ENCODE measurements around the gene RAB39A. TPM values are rescaled to one million over a fixed set of nuclear protein-coding genes. Genes with fewer than 3 reads are reported as not detected.
A peak's percentile ranks its signal among the peaks of the same experiment; 100 is the strongest.
"Not testable (repeated sequence)": the region's sequence is repeated elsewhere in the genome, so short reads cannot be mapped to it uniquely, and the experiment has no call there.

Gene RAB39A
- under 1 TPM in 1 of 2 donors, not detected in 1; 0.39 TPM for total RNA-seq

DNA sequence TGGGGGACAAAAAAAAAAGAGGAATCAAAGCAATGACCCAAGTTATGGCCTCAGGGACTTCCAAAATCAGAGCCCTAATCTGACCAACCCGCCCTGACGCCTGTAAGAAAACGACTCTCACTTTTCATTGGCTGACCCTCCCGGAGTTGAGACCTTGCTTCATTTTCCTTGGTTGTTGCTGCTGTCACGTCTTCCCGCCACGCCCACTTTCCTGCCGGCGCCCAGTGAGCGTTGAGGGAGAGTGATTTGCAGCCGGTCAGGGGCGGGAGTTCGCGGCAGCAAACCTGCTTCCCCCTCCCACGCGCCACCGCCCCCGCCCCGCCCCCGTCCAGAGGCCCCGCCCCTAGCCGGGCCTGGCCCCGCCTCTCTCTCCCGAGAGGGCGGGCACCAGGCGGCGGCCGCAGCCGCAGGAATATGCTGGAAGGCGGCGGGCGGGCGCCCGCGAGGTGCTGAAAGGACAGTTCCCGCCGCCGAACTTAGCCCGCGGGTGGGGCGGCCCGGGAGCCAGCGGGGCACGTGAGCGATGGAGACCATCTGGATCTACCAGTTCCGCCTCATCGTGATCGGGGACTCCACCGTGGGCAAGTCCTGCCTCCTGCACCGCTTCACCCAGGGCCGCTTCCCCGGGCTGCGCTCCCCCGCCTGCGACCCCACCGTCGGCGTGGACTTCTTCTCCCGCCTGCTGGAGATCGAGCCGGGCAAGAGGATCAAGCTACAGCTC lies at the start of gene RAB39A:
TSS of gene RAB39A (plus strand) at position 403 of the 721 bp plus-strand sequence. CDS start at position 524, 121 bp downstream.
- Mint-ChIP-seq H3K4me1 (ENCODE audit: low read depth) (peaks cover 8% of the 10 kb centered on the region), H3K27ac (peak within 1 kb of the TSS; percentile 10), H3K9me3 (no peaks in the 10 kb centered on the region), H3K36me3 (ENCODE audit: insufficient read depth in 2 of 2) (peaks cover 4 to 6% of the 10 kb centered on the region in 2 donors), H3K4me3 (peak within 1 kb of the TSS; percentile 89 to 94), H3K27me3 (ENCODE audit: low read depth) (peaks cover 56% of the 10 kb centered on the region)
- ATAC-seq (replicated peaks in 1 of 2) (peak; percentile 91 to 92), DNase-seq (peak; percentile 80 to 83)

GRCh38 chr11:107881471-107881870 lies 46.8 kb upstream of the RAB39A start:
- peaks cover 10% of the 10 kb centered on the region for H3K27me3 Mint-ChIP-seq (ENCODE audit: low read depth)
- not testable (repeated sequence) for H3K27ac Mint-ChIP-seq; DNase-seq; H3K4me1 Mint-ChIP-seq (ENCODE audit: low read depth); H3K4me3 Mint-ChIP-seq; H3K36me3 Mint-ChIP-seq (ENCODE audit: insufficient read depth in 2 of 2); ATAC-seq (replicated peaks in 1 of 2); H3K9me3 Mint-ChIP-seq

DNA sequence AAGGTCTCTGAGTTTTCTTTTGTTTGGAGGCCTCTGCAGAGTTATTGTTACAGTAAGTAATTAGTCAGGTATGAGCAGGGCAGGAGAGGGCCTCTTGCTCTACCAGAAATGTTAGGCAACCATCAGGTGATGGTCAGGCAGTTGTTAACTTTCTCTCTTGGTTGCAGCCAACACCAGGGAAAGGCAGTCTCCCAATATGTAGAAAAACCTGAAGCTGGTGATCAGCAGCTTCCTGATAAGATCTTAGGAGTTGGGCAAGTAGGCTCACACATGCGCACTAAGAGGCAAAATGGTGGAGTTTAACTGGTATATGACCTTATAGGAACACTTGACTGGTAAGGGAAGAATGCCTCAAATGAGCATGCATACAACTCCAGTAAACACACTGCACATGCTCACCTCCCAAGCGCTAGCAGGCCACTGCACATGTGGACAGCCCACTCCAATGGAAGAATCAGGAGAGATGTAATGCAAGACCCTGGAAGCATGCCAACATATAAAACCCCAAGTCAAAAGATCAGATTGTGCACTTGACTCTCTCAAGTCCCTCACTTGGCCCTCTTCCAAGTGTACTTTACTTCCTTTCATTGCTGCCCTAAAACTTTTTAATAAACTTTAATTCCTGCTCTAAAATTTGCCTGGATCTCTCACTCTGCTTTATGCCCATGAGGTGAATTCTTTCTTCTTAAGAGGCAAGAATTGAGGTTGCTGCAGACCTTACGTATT lies 46.0 kb upstream of the RAB39A start:
- ATAC-seq (replicated peaks in 1 of 2) (no peak), DNase-seq (no peak)
- Mint-ChIP-seq H3K27ac (no peak overlapping the region), H3K4me1 (ENCODE audit: low read depth) (no peaks in the 10 kb centered on the region), H3K27me3 (ENCODE audit: low read depth) (peaks cover 10% of the 10 kb centered on the region), H3K36me3 (ENCODE audit: insufficient read depth in 2 of 2) (no peaks in the 10 kb centered on the region), H3K9me3 (peaks cover 0 to 2% of the 10 kb centered on the region in 2 donors), H3K4me3 (no peak overlapping the region)

DNA sequence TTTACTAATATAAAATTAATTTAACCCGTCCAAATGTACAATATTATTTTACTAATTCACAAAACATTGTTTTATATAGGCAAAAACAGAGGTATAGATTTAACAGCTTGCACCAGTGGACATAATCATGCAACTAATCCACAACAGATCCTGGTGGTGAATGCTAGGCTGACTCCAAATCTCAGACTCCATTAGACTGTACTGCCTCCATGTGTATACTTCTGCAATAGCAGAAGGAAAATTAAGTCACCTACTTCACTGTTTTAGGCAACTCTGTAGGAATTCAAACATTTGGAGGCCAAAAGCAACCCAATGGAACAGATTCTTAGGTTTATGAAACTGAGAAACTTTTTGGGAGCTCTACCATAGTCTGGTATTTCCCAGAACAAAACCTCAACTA lies 30.0 kb upstream of the RAB39A start:
- DNase-seq (no peak), ATAC-seq (replicated peaks in 1 of 2) (peak; percentile 52 to 62)
- no peaks in the 10 kb centered on the region for H3K9me3 Mint-ChIP-seq
- H3K36me3 Mint-ChIP-seq (ENCODE audit: insufficient read depth in 2 of 2), result no peaks in the 10 kb centered on the region
- H3K4me3 Mint-ChIP-seq, result no peak overlapping the region
- no peaks in the 10 kb centered on the region for H3K4me1 Mint-ChIP-seq (ENCODE audit: low read depth)
- H3K27me3 Mint-ChIP-seq (ENCODE audit: low read depth), result peaks cover 17% of the 10 kb centered on the region
- no peak overlapping the region for H3K27ac Mint-ChIP-seq

GRCh38 chr11:107908211-107908610 lies 20.0 kb upstream of the RAB39A start:
- Mint-ChIP-seq H3K27ac (no peak overlapping the region), H3K36me3 (ENCODE audit: insufficient read depth in 2 of 2) (no peaks in the 10 kb centered on the region), H3K27me3 (ENCODE audit: low read depth) (no peaks in the 10 kb centered on the region), H3K9me3 (no peaks in the 10 kb centered on the region), H3K4me3 (no peak overlapping the region), H3K4me1 (ENCODE audit: low read depth) (no peaks in the 10 kb centered on the region)
- ATAC-seq (replicated peaks in 1 of 2), result no peak
- no peak for DNase-seq

DNA sequence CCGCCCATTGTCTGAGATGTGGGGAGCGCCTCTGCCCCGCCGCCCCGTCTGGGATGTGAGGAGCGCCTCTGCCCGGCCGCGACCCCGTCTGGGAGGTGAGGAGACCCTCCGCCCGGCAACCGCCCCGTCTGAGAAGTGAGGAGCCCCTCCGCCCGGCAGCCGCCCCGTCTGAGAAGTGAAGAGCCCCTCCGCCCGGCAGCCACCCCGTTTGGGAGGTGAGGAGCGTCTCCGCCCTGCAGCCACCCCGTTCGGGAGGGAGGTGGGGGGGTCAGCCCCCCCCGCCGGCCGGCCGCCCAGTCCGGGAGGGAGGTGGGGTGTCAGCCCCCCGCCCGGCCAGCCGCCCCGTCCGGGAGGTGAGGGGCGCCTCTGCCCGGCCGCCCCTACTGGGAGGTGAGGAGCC lies 15.8 kb upstream of the RAB39A start:
- not testable (repeated sequence) for H3K4me3 Mint-ChIP-seq; H3K9me3 Mint-ChIP-seq; H3K4me1 Mint-ChIP-seq (ENCODE audit: low read depth); DNase-seq; H3K36me3 Mint-ChIP-seq (ENCODE audit: insufficient read depth in 2 of 2); ATAC-seq (replicated peaks in 1 of 2); H3K27me3 Mint-ChIP-seq (ENCODE audit: low read depth); H3K27ac Mint-ChIP-seq

GRCh38 chr11:107915229-107915628 lies 13.0 kb upstream of the RAB39A start:
- Mint-ChIP-seq H3K27ac (no peak overlapping the region), H3K27me3 (ENCODE audit: low read depth) (no peaks in the 10 kb centered on the region), H3K36me3 (ENCODE audit: insufficient read depth in 2 of 2) (no peaks in the 10 kb centered on the region), H3K4me1 (ENCODE audit: low read depth) (no peaks in the 10 kb centered on the region), H3K9me3 (no peaks in the 10 kb centered on the region), H3K4me3 (no peak overlapping the region)
- DNase-seq, result no peak
- ATAC-seq (replicated peaks in 1 of 2), result no peak

- ATAC-seq (replicated peaks in 1 of 2) (no peak), DNase-seq (peak; percentile 22 to 45)
- H3K27me3 Mint-ChIP-seq (ENCODE audit: low read depth), result no peaks in the 10 kb centered on the region
- H3K27ac Mint-ChIP-seq, result no peak overlapping the region
- H3K36me3 Mint-ChIP-seq (ENCODE audit: insufficient read depth in 2 of 2), result no peaks in the 10 kb centered on the region
- no peak overlapping the region for H3K4me3 Mint-ChIP-seq
- H3K9me3 Mint-ChIP-seq, result no peaks in the 10 kb centered on the region
- H3K4me1 Mint-ChIP-seq (ENCODE audit: low read depth), result no peaks in the 10 kb centered on the region
Measured at GRCh38 chr11:107916671-107917241, 11.5 kb upstream of the RAB39A start.

- ATAC-seq (replicated peaks in 1 of 2), result no peak
- Mint-ChIP-seq H3K27me3 (ENCODE audit: low read depth) (peaks cover 33% of the 10 kb centered on the region), H3K4me3 (no peak overlapping the region)
Measured at GRCh38 chr11:107921997-107922396, 6.3 kb upstream of the RAB39A start.

GRCh38 chr11:107923519-107923918 lies 4.7 kb upstream of the RAB39A start:
- H3K27me3 Mint-ChIP-seq (ENCODE audit: low read depth), result peaks cover 33% of the 10 kb centered on the region
- not testable (repeated sequence) for H3K27ac Mint-ChIP-seq; H3K9me3 Mint-ChIP-seq; H3K4me3 Mint-ChIP-seq; DNase-seq; H3K4me1 Mint-ChIP-seq (ENCODE audit: low read depth); H3K36me3 Mint-ChIP-seq (ENCODE audit: insufficient read depth in 2 of 2); ATAC-seq (replicated peaks in 1 of 2)

More at GRCh38 chr11:107921997-107922396, 6.3 kb upstream of the RAB39A start:
- Mint-ChIP-seq H3K27ac (no peak overlapping the region), H3K4me1 (ENCODE audit: low read depth) (no peaks in the 10 kb centered on the region), H3K9me3 (no peaks in the 10 kb centered on the region), H3K36me3 (ENCODE audit: insufficient read depth in 2 of 2) (peaks cover 0 to 3% of the 10 kb centered on the region in 2 donors)
- no peak for DNase-seq

- no peak for ATAC-seq (replicated peaks in 1 of 2)
- H3K4me1 Mint-ChIP-seq (ENCODE audit: low read depth), result peaks cover 6% of the 10 kb centered on the region
- no peaks in the 10 kb centered on the region for H3K9me3 Mint-ChIP-seq
- DNase-seq, result no peak
- no peak overlapping the region for H3K27ac Mint-ChIP-seq
- peaks cover 40% of the 10 kb centered on the region for H3K27me3 Mint-ChIP-seq (ENCODE audit: low read depth)
- H3K4me3 Mint-ChIP-seq, result no peak overlapping the region
- peaks cover 4 to 6% of the 10 kb centered on the region in 2 donors for H3K36me3 Mint-ChIP-seq (ENCODE audit: insufficient read depth in 2 of 2)
Measured at GRCh38 chr11:107924306-107924705, 3.9 kb upstream of the RAB39A start.

DNA sequence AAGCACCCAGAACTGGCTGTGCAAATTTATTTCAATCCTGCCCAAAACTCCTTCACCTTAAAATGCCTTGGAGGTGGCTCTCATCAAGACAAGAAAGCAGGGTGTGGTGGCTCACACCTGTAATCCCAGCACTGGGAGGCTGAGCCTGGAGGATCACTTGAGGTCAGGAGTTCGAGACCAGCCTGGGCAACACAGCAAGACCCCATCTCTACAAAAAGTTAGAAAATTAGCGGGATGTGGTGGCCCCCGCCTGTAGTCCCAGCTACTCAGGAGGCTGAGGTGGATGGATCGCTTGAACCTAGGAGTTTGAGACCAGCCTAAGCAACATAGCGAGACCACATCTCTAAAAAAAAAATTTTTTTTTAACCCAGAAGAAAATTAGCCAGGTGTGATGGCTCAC lies 689 bp upstream of the RAB39A start:
- peaks cover 57% of the 10 kb centered on the region for H3K27me3 Mint-ChIP-seq (ENCODE audit: low read depth)
- peaks cover 8% of the 10 kb centered on the region for H3K4me1 Mint-ChIP-seq (ENCODE audit: low read depth)
- no peak for DNase-seq
- no peak overlapping the region for H3K27ac Mint-ChIP-seq
- peaks cover 4 to 6% of the 10 kb centered on the region in 2 donors for H3K36me3 Mint-ChIP-seq (ENCODE audit: insufficient read depth in 2 of 2)
- H3K9me3 Mint-ChIP-seq, result no peaks in the 10 kb centered on the region
- peak overlapping the region; percentile 77 to 89 for H3K4me3 Mint-ChIP-seq
- ATAC-seq (replicated peaks in 1 of 2), result no peak

- H3K4me1 Mint-ChIP-seq (ENCODE audit: low read depth), result peaks cover 8% of the 10 kb centered on the region
- H3K36me3 Mint-ChIP-seq (ENCODE audit: insufficient read depth in 2 of 2), result peaks cover 4 to 6% of the 10 kb centered on the region in 2 donors
- no peaks in the 10 kb centered on the region for H3K9me3 Mint-ChIP-seq
- ATAC-seq (replicated peaks in 1 of 2), result no peak
- H3K4me3 Mint-ChIP-seq, result peak overlapping the region; percentile 89 to 94
- DNase-seq, result peak; percentile 7 to 9
- peaks cover 48% of the 10 kb centered on the region for H3K27me3 Mint-ChIP-seq (ENCODE audit: low read depth)
- H3K27ac Mint-ChIP-seq, result peak overlapping the region; percentile 10
Measured at GRCh38 chr11:107928767-107929507, 689 bp downstream of the RAB39A start.
